Spleen (tissue), 11 donors: ENCODE results near the gene ACOT11. TPM values are rescaled to one million over a fixed set of nuclear protein-coding genes. Genes with fewer than 3 reads are reported as not detected.
A peak's percentile ranks its signal among the peaks of the same experiment; 100 is the strongest.
"Not testable (repeated sequence)": the region's sequence is repeated elsewhere in the genome, so short reads cannot be mapped to it uniquely, and the experiment has no call there.

Experiments
- DNase-seq: peaks from one replicate; pipeline ENCODE4 v3.0.0-alpha.2; 2020
- H3K27ac ChIP-seq, 8 donors: fragments of 200-600 bp; sonication (generic) in 7 of 8; 1 replicate in 4 of 8; 2 replicates in 4 of 8; pipeline versions ENCODE4 v1.5.0 to v1.8.0; 2016 to 2021; ENCODE audit warnings: inconsistent platforms in 4 of 8, mild to moderate bottlenecking in 4 of 8, moderate library complexity in 1 of 8
- H3K27me3 ChIP-seq, 7 donors: fragments of 200-600 bp; sonication (generic) in 6 of 7; replicated peaks in 1 of 7; 1 replicate in 4 of 7; 2 replicates in 3 of 7; pipeline versions ENCODE4 v1.5.0 to v1.8.0; 2016 to 2021; ENCODE audit warnings: inconsistent platforms in 3 of 7, mild to moderate bottlenecking in 1 of 7
- H3K36me3 ChIP-seq, 6 donors: fragments of 200-600 bp; sonication (generic) in 5 of 6; 1 replicate in 4 of 6; 2 replicates in 2 of 6; pipeline versions ENCODE4 v1.5.0 to v1.8.0; 2016 to 2021; ENCODE audit warnings: inconsistent platforms in 2 of 6
- H3K4me1 ChIP-seq, 6 donors: fragments of 200-600 bp; sonication (generic) in 5 of 6; 1 replicate in 3 of 6; 2 replicates in 3 of 6; pipeline versions ENCODE4 v1.5.0 to v1.8.0; 2016 to 2021; ENCODE audit warnings: inconsistent platforms in 3 of 6
- H3K4me3 ChIP-seq, 8 donors: fragments of 200-600 bp; sonication (generic) in 7 of 8; 1 replicate in 4 of 8; 2 replicates in 4 of 8; pipeline versions ENCODE4 v1.5.0 to v1.8.0; 2016 to 2021; ENCODE audit warnings: inconsistent platforms in 4 of 8, mild to moderate bottlenecking in 4 of 8, moderate library complexity in 2 of 8
- H3K9me3 ChIP-seq, 8 donors: fragments of 200-600 bp; sonication (generic) in 7 of 8; 1 replicate in 4 of 8; 2 replicates in 4 of 8; pipeline versions ENCODE4 v1.5.0 to v1.8.0; 2016 to 2021; ENCODE audit warnings: inconsistent platforms in 4 of 8
- CTCF ChIP-seq, 11 experiments: fragments of 200-600 bp in 7 of 11; fragments of 450-650 bp in 4 of 11; sonication (generic) in 4 of 11; IDR thresholded peaks in 8 of 11; conservative IDR thresholded peaks in 3 of 11; 1 replicate in 7 of 11; 2 replicates in 4 of 11; pipeline versions ENCODE4 v1.4.0 to v1.8.0; 2016 to 2021; ENCODE audit warnings: antibody characterized with exemption in 11 of 11, inconsistent platforms in 4 of 11, mild to moderate bottlenecking in 1 of 11
- POLR2A ChIP-seq, 3 donors: fragments of 450-650 bp; IDR thresholded peaks; one replicate each; pipeline ENCODE4 v1.5.1; 2017; ENCODE audit warnings: antibody characterized with exemption in 3 of 3, mild to moderate bottlenecking in 1 of 3
- POLR2AphosphoS5 ChIP-seq, 3 donors: sonication (generic); formaldehyde crosslinking; IDR thresholded peaks; one replicate each; pipeline ENCODE4 v1.5.1; 2017; ENCODE audit warnings: antibody characterized with exemption in 3 of 3
- WGBS, 5 donors: extraction: QIAGEN DNeasy Blood & Tissue Kit in 3 of 5; methylation state at CpG; one replicate each; pipeline versions ENCODE4 v1.1.5 to v1.1.7; 2013 to 2018; 5-methylcytosine and 5-hydroxymethylcytosine counted together
- intact Hi-C: fragments of 100-400 bp; cut with DNase I; formaldehyde crosslinking; loops from one replicate; pipeline ENCODE4 v1.15.0; 2023; ENCODE audit warnings: low total_unique reads
- polyA plus RNA-seq, 3 donors: library from polyadenylated mRNA; stranded (reverse); fragments of 200-250 nt; gene quantifications; one replicate each; pipeline ENCODE4 v1.2.1, GENCODE V29; 2013
- total RNA-seq, 7 donors: library from RNA; depleted of rRNA in 3 of 7; stranded (reverse); fragments of >200 nt in 3 of 7; fragmentation: NEBNext Ultra II Directional in 4 of 7; extraction: Animal tissue kit (Norgen Biotek cat#: 25700) in 4 of 7; gene quantifications; one replicate each; pipeline versions ENCODE4 v1.1.0 to v1.2.1, GENCODE V29; 2016 to 2021
- donor health status: healthy with polysubstance abuse.
- donor health status: DM: no; HTN: no; CAD: no; lungs with moderate emphysema.
- donor health status: DM: no; HTN: no; CAD: no.
- donor health status: Bipolar disorder and iron deficiency.
- donor health status: healthy.
- donor health status: DM: no; HTN: no; CAD: no.
- donor health status: DM: yes; HTN: yes; CAD: no.

Gene ACOT11
- total and polyA plus RNA-seq, 10 donors = 0.30 to 3.2 (median 2.1) TPM

- intact Hi-C loops = no loop called here
- WGBS, 5 donors = 87 to 95% (median 93%) methylated on average over 9 of the region's 9 CpGs
These were observed 27.3 kb upstream of the ACOT11 start for GRCh38 chr1:54520631-54521321.

GRCh38 chr1:54526565-54526964 lies 21.5 kb upstream of the ACOT11 start:
- H3K27me3 ChIP-seq, H3K4me1 ChIP-seq, H3K4me3 ChIP-seq, H3K27ac ChIP-seq, H3K9me3 ChIP-seq, intact Hi-C loops, H3K36me3 ChIP-seq: not testable (repeated sequence)
- WGBS, 5 donors = 68 to 82% (median 78%) methylated on average over 3 of the region's 3 CpGs
- DNase-seq = peak; percentile 16

More at GRCh38 chr1:54520631-54521321, 27.3 kb upstream of the ACOT11 start:
- Histone ChIP-seq H3K36me3 (no peaks in the 10 kb centered on the region), H3K4me3 (no peak overlapping the region), H3K27me3 (peaks cover 0 to 6% (median 0%) of the 10 kb centered on the region in 7 donors), H3K27ac (no peak overlapping the region), H3K9me3 (no peaks in the 10 kb centered on the region), H3K4me1 (no peaks in the 10 kb centered on the region)
- DNase-seq = peak; percentile 9
- TF ChIP-seq CTCF (IDR thresholded peaks at IDR 0.05 in 8 of 11, conservative IDR thresholded peaks at IDR 0.05 in 3 of 11) (no peak), POLR2A (IDR thresholded peaks at IDR 0.05) (no peak), POLR2AphosphoS5 (IDR thresholded peaks at IDR 0.05) (no peak)

- no peak for DNase-seq
- Histone ChIP-seq H3K27me3 (peaks cover 0 to 4% (median 0%) of the 10 kb centered on the region in 7 donors), H3K9me3 (no peaks in the 10 kb centered on the region), H3K4me1 (no peaks in the 10 kb centered on the region), H3K27ac (no peak overlapping the region), H3K36me3 (no peaks in the 10 kb centered on the region), H3K4me3 (no peak overlapping the region)
- WGBS, 5 donors = 81 to 100% (median 88%) methylated on average over 1 of the region's 1 CpG
- TF ChIP-seq CTCF (IDR thresholded peaks at IDR 0.05 in 8 of 11, conservative IDR thresholded peaks at IDR 0.05 in 3 of 11) (no peak), POLR2AphosphoS5 (IDR thresholded peaks at IDR 0.05) (no peak), POLR2A (IDR thresholded peaks at IDR 0.05) (no peak)
- intact Hi-C loops = no loop called here
These were observed 19.4 kb upstream of the ACOT11 start for GRCh38 chr1:54528613-54529012.

- no peaks in the 10 kb centered on the region for H3K4me1 ChIP-seq
- no peak for DNase-seq
- H3K9me3 ChIP-seq = no peaks in the 10 kb centered on the region
- H3K27me3 ChIP-seq = peaks cover 0 to 4% (median 0%) of the 10 kb centered on the region in 7 donors
- intact Hi-C loops = no loop called here
- 85 to 92% (median 89%) methylated on average over 2 of the region's 2 CpGs for WGBS, 5 donors
- no peak overlapping the region for H3K4me3 ChIP-seq
- no peak for TF ChIP-seq POLR2AphosphoS5 (IDR thresholded peaks at IDR 0.05)
- no peaks in the 10 kb centered on the region for H3K36me3 ChIP-seq
- H3K27ac ChIP-seq = no peak overlapping the region
These were observed 16.0 kb upstream of the ACOT11 start for GRCh38 chr1:54532033-54532432.

- DNase-seq, H3K4me3 ChIP-seq, H3K27ac ChIP-seq, H3K9me3 ChIP-seq, intact Hi-C loops, H3K4me1 ChIP-seq, H3K36me3 ChIP-seq: not testable (repeated sequence)
- H3K27me3 ChIP-seq = peaks cover 0 to 23% (median 0%) of the 10 kb centered on the region in 7 donors
- WGBS, 5 donors = 77 to 92% (median 88%) methylated on average over 4 of the region's 4 CpGs
These were observed 11.4 kb upstream of the ACOT11 start for GRCh38 chr1:54536656-54537055.
